Astrocyte (in vitro differentiated cells and primary cell): ENCODE results near the gene KCNMB4.

ENCODE experiments used
- EZH2 ChIP-seq: IDR thresholded peaks from 2 replicates; pipeline ENCODE4 v1.6.1; 2012; ENCODE audit warnings: mild to moderate bottlenecking, low read length, inconsistent platforms; ENCODE audit not compliant: insufficient read depth
- TF ChIP-seq, protein P1 (sequence below): IDR thresholded peaks from 2 replicates; pipeline ENCODE4 v1.5.1; 2011; ENCODE audit warnings: low read depth, mild to moderate bottlenecking, inconsistent platforms, low read length, moderate library complexity; ENCODE audit not compliant: insufficient read depth

DNA sequence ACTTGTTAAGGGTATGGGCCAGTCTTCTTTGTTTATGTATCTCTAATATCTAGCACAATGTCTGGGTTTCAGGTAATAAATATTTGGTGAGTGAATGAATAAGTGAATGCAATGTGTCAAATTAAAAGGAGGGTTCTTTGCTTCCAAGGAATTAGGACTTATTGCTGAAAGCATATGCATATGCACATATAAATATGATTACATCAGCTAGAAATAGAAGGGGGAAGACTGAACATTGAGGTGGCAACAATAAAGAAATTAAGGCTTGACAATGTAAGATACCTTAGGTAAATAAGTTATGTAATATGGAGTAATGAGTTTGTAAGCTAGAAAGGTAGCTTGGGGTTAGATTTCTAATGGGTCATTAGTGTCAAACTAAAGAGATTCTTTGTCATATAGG lies 37.7 kb downstream of the KCNMB4 start:
- TF ChIP-seq, protein P1, sequence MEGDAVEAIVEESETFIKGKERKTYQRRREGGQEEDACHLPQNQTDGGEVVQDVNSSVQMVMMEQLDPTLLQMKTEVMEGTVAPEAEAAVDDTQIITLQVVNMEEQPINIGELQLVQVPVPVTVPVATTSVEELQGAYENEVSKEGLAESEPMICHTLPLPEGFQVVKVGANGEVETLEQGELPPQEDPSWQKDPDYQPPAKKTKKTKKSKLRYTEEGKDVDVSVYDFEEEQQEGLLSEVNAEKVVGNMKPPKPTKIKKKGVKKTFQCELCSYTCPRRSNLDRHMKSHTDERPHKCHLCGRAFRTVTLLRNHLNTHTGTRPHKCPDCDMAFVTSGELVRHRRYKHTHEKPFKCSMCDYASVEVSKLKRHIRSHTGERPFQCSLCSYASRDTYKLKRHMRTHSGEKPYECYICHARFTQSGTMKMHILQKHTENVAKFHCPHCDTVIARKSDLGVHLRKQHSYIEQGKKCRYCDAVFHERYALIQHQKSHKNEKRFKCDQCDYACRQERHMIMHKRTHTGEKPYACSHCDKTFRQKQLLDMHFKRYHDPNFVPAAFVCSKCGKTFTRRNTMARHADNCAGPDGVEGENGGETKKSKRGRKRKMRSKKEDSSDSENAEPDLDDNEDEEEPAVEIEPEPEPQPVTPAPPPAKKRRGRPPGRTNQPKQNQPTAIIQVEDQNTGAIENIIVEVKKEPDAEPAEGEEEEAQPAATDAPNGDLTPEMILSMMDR: no peak
- no peak for TF ChIP-seq EZH2
